Trophoblast cell (in vitro differentiated cells and primary cell): Measurements from ENCODE around the gene PDZD7.

ENCODE experiments used
- DNase-seq, 2 donors: peaks; one replicate each; pipeline ENCODE4 v3.0.0-alpha.2; 2016
- H2AFZ ChIP-seq: 2 replicates; pipeline ENCODE4 v1.6.1; 2013; ENCODE audit warnings: low read length, moderate library complexity, mild to moderate bottlenecking; ENCODE audit not compliant: insufficient read depth, poor library complexity
- H2AK5ac ChIP-seq: 2 replicates; pipeline ENCODE4 v1.6.1; 2013; ENCODE audit warnings: mild to moderate bottlenecking, low read length
- H2BK120ac ChIP-seq: 2 replicates; pipeline ENCODE4 v1.6.1; 2013; ENCODE audit warnings: low read length, mild to moderate bottlenecking, moderate library complexity; ENCODE audit not compliant: insufficient read depth, poor library complexity
- H2BK12ac ChIP-seq: 2 replicates; pipeline ENCODE4 v1.6.1; 2013; ENCODE audit warnings: mild to moderate bottlenecking, low read length, moderate library complexity
- H2BK5ac ChIP-seq: 2 replicates; pipeline ENCODE4 v1.6.1; 2013; ENCODE audit warnings: low read length, low read depth, moderate library complexity, mild to moderate bottlenecking; ENCODE audit not compliant: poor library complexity
- H3K14ac ChIP-seq: 2 replicates; pipeline ENCODE4 v1.6.1; 2013; ENCODE audit warnings: mild to moderate bottlenecking, low read length
- H3K18ac ChIP-seq: 2 replicates; pipeline ENCODE4 v1.6.1; 2013; ENCODE audit warnings: mild to moderate bottlenecking, low read length
- H3K23ac ChIP-seq: 2 replicates; pipeline ENCODE4 v1.6.1; 2013; ENCODE audit warnings: low read length
- H3K27ac ChIP-seq: 2 replicates; pipeline ENCODE4 v1.5.1; 2013; ENCODE audit warnings: low read depth, mild to moderate bottlenecking, inconsistent platforms, low read length, moderate library complexity
- H3K27me3 ChIP-seq: 2 replicates; pipeline ENCODE4 v1.6.1; 2013; ENCODE audit warnings: inconsistent platforms, mild to moderate bottlenecking, low read length, moderate library complexity; ENCODE audit not compliant: insufficient read depth
- H3K36me3 ChIP-seq, 2 experiments: 1 replicate in 1 of 2; 2 replicates in 1 of 2; pipeline ENCODE4 v1.6.1; 2013; ENCODE audit warnings: low read length in 2 of 2, mild to moderate bottlenecking in 2 of 2, moderate library complexity in 1 of 2; ENCODE audit not compliant: insufficient read depth in 2 of 2, control insufficient read depth in 1 of 2
- H3K4ac ChIP-seq: 2 replicates; pipeline ENCODE4 v1.6.1; 2013; ENCODE audit warnings: low read depth, mild to moderate bottlenecking, low read length, moderate library complexity
- H3K4me1 ChIP-seq, 2 experiments: 1 replicate in 1 of 2; 2 replicates in 1 of 2; pipeline ENCODE4 v1.6.1; 2013; ENCODE audit warnings: low read length in 2 of 2, mild to moderate bottlenecking in 2 of 2, moderate library complexity in 1 of 2; ENCODE audit not compliant: insufficient read depth in 2 of 2, control insufficient read depth in 1 of 2
- H3K4me2 ChIP-seq: 2 replicates; pipeline ENCODE4 v1.6.1; 2013; ENCODE audit warnings: inconsistent platforms, mild to moderate bottlenecking, low read length, moderate library complexity
- H3K4me3 ChIP-seq: 2 replicates; pipeline ENCODE4 v1.5.1; 2013; ENCODE audit warnings: mild to moderate bottlenecking, low read depth, low read length, inconsistent platforms
- H3K79me1 ChIP-seq: one replicate; pipeline ENCODE4 v1.6.1; 2013; ENCODE audit warnings: low read length
- H3K79me2 ChIP-seq: 2 replicates; pipeline ENCODE4 v1.6.1; 2013; ENCODE audit warnings: low read length, mild to moderate bottlenecking; ENCODE audit not compliant: control insufficient read depth, insufficient read depth, poor library complexity
- H3K9ac ChIP-seq: 2 replicates; pipeline ENCODE4 v1.6.1; 2013; ENCODE audit warnings: mild to moderate bottlenecking, low read length
- H3K9me3 ChIP-seq: 2 replicates; pipeline ENCODE4 v1.6.1; 2013; ENCODE audit warnings: low read depth, mild to moderate bottlenecking, control low read depth, inconsistent platforms, low read length; ENCODE audit not compliant: insufficient read depth
- H4K12ac ChIP-seq: 2 replicates; pipeline ENCODE4 v1.6.1; 2013; ENCODE audit warnings: low read depth, mild to moderate bottlenecking, low read length, moderate library complexity
- H4K8ac ChIP-seq: 2 replicates; pipeline ENCODE4 v1.6.1; 2013; ENCODE audit warnings: low read depth, mild to moderate bottlenecking, low read length, moderate library complexity
- H4K91ac ChIP-seq: one replicate; pipeline ENCODE4 v1.6.1; 2013; ENCODE audit warnings: low read depth, mild to moderate bottlenecking, low read length, moderate library complexity
- WGBS: extraction: QIAGEN DNeasy Blood & Tissue Kit; methylation state at CpG from one replicate; pipeline ENCODE4 v1.1.7; 2013; ENCODE audit warnings: missing lambda C conversion rate; ENCODE audit not compliant: insufficient read length, insufficient coverage; ENCODE audit errors: extremely low coverage; 5-methylcytosine and 5-hydroxymethylcytosine counted together

PDZD7 gene

GRCh38 chr10:101073631-101074030, 42.7 kb upstream of the PDZD7 start:
- no CpG with 5 or more reads among the region's 13 CpGs for WGBS
- H2AK5ac ChIP-seq, result no peak overlapping the region

GRCh38 chr10:101072923-101073322, 42.0 kb upstream of the PDZD7 start:
- WGBS, result no CpG with 5 or more reads among the region's 9 CpGs
- Histone ChIP-seq H3K27me3 (peaks cover 8% of the 10 kb centered on the region), H2AK5ac (no peak overlapping the region), H3K14ac (no peak overlapping the region), H3K79me1 (no peaks in the 10 kb centered on the region), H3K9ac (no peak overlapping the region), H3K18ac (no peak overlapping the region), H2BK12ac (no peak overlapping the region), H2BK120ac (no peak overlapping the region), H3K4me3 (peak overlapping the region; percentile 54), H2BK5ac (no peak overlapping the region), H3K4me2 (no peak overlapping the region), H3K36me3 (no peaks in the 10 kb centered on the region), H3K4me1 (no peaks in the 10 kb centered on the region), H2AFZ (no peak overlapping the region), H3K27ac (no peak overlapping the region), H4K91ac (no peak overlapping the region), H4K12ac (no peak overlapping the region), H3K23ac (no peak overlapping the region), H4K8ac (no peak overlapping the region), H3K4ac (no peak overlapping the region), H3K79me2 (no peaks in the 10 kb centered on the region), H3K9me3 (peaks cover 4% of the 10 kb centered on the region)
- DNase-seq, result no peak

More at GRCh38 chr10:101073631-101074030, 42.7 kb upstream of the PDZD7 start:
- Histone ChIP-seq H3K9me3 (peaks cover 4% of the 10 kb centered on the region), H4K12ac (no peak overlapping the region), H3K36me3 (no peaks in the 10 kb centered on the region), H3K18ac (no peak overlapping the region), H3K23ac (no peak overlapping the region), H3K4me2 (no peak overlapping the region), H2BK120ac (no peak overlapping the region), H4K8ac (no peak overlapping the region), H2AFZ (no peak overlapping the region), H3K4me1 (no peaks in the 10 kb centered on the region), H4K91ac (no peak overlapping the region), H3K9ac (no peak overlapping the region), H3K4me3 (no peak overlapping the region), H3K79me2 (no peaks in the 10 kb centered on the region), H3K27me3 (peaks cover 8% of the 10 kb centered on the region), H3K4ac (no peak overlapping the region), H2BK5ac (no peak overlapping the region), H3K14ac (no peak overlapping the region), H2BK12ac (no peak overlapping the region), H3K27ac (no peak overlapping the region), H3K79me1 (no peaks in the 10 kb centered on the region)
- no peak for DNase-seq

- DNase-seq, result no peak
- H3K79me1 ChIP-seq, result peaks cover 2% of the 10 kb centered on the region
- H3K79me2 ChIP-seq, result no peaks in the 10 kb centered on the region
- no peak overlapping the region for H4K8ac ChIP-seq
- peaks cover 4 to 6% of the 10 kb centered on the region in 2 experiments for H3K4me1 ChIP-seq
- no peak overlapping the region for H3K18ac ChIP-seq
- H2AFZ ChIP-seq, result no peak overlapping the region
- no peaks in the 10 kb centered on the region for H3K36me3 ChIP-seq
- H2AK5ac ChIP-seq, result no peak overlapping the region
- H3K4me3 ChIP-seq, result no peak overlapping the region
- peaks cover 15% of the 10 kb centered on the region for H3K27me3 ChIP-seq
- H3K23ac ChIP-seq, result no peak overlapping the region
- no peak overlapping the region for H3K9ac ChIP-seq
- no CpG with 5 or more reads among the region's 7 CpGs for WGBS
- no peak overlapping the region for H4K12ac ChIP-seq
- no peak overlapping the region for H3K14ac ChIP-seq
- H2BK120ac ChIP-seq, result no peak overlapping the region
- no peak overlapping the region for H3K27ac ChIP-seq
- no peak overlapping the region for H2BK5ac ChIP-seq
- H3K4ac ChIP-seq, result no peak overlapping the region
- H4K91ac ChIP-seq, result no peak overlapping the region
- no peak overlapping the region for H3K4me2 ChIP-seq
- peaks cover 4% of the 10 kb centered on the region for H3K9me3 ChIP-seq
- H2BK12ac ChIP-seq, result no peak overlapping the region
Measured at GRCh38 chr10:101071885-101072433, 41.0 kb upstream of the PDZD7 start.

- Histone ChIP-seq H2AK5ac (no peak overlapping the region), H2BK120ac (no peak overlapping the region), H3K36me3 (no peaks in the 10 kb centered on the region), H2BK12ac (no peak overlapping the region), H3K23ac (no peak overlapping the region), H3K79me2 (no peaks in the 10 kb centered on the region), H3K9me3 (peaks cover 4% of the 10 kb centered on the region), H3K9ac (no peak overlapping the region), H3K18ac (no peak overlapping the region), H3K27me3 (peaks cover 19% of the 10 kb centered on the region), H4K91ac (no peak overlapping the region), H3K4me3 (no peak overlapping the region), H2BK5ac (no peak overlapping the region), H4K12ac (no peak overlapping the region), H3K27ac (no peak overlapping the region), H4K8ac (no peak overlapping the region), H3K14ac (no peak overlapping the region), H3K4ac (no peak overlapping the region), H3K4me1 (peaks cover 9 to 11% of the 10 kb centered on the region in 2 experiments), H2AFZ (no peak overlapping the region), H3K79me1 (peaks cover 2% of the 10 kb centered on the region), H3K4me2 (no peak overlapping the region)
- no CpG with 5 or more reads among the region's 6 CpGs for WGBS
- peak; percentile 45 to 53 for DNase-seq
Measured at GRCh38 chr10:101071267-101071884, 40.4 kb upstream of the PDZD7 start.
